Fibroblast of peridontal ligament (primary cell): ENCODE data around the gene YPEL3.
A peak's percentile ranks its signal among the peaks of the same experiment; 100 is the strongest.
"Not testable (repeated sequence)": the region's sequence is repeated elsewhere in the genome, so short reads cannot be mapped to it uniquely, and the experiment has no call there.

Experiments used
- DNase-seq: peaks from one replicate; pipeline ENCODE4 v3.0.0-alpha.2; 2010; ENCODE audit errors: extremely low read depth

The YPEL3 gene

DNA sequence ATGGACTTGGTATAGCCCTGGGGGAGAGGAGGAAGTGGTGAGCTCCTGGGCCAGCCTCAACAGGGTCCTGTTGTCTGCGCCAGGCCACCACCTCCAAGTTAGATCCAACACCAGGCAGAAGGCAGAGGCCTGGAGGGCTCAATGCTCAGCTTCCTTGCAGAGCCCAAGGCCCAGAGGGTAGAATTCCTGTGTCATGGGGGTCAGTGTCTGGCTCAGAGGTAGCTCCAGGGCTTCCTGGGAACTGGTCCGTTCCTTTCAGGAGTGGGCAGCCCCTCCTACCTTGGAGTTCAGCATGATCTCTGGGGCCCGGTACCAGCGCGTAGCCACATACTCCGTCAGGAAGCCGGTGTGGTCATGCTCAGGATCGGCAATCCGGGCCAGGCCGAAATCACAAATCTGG is 21.8 kb upstream of the YPEL3 start:
- no peak for DNase-seq

DNA sequence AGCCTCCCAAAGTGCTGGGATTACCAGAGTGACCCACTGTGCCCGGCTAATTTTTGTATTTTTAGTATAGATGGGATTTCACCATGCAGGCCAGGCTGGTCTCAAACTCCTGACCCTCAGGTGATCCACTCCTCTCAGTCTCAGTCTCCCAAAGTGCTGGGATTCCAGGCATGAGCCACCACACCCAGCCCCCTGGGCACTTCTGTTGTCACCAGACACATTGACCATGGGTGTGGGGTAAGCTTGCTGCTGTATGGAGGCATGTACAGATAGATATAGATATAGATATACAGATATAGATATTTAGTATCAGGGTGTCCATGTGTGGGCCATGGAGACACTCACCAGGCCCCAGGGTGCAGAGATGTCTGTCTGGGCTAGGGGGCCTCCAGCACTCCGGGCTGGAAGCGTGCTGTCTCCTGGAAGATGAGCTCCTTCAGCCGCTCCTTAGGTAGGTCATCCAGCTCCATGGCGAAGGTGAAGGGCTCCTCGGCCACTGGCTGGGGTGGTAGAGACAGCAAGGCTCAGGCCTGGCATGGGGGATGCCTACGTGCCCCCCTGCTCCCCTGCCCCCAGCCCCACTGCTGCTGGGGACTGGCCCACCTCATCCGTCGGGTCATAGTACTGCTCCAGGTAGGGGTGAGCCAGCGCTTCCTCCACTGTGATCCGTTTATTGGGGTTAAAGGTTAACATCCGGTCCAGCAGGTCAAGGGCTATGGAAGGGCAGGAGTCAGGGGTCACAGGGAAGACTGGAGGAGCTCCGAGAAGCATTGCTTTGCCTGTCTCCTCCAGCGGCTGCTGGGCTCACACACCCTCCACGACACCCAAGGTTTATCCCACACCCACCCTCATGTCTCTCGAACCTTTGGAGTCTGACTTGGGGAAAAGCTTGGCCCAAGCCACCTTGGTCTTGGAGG is 20.5 kb upstream of the YPEL3 start:
- DNase-seq = no peak

DNA sequence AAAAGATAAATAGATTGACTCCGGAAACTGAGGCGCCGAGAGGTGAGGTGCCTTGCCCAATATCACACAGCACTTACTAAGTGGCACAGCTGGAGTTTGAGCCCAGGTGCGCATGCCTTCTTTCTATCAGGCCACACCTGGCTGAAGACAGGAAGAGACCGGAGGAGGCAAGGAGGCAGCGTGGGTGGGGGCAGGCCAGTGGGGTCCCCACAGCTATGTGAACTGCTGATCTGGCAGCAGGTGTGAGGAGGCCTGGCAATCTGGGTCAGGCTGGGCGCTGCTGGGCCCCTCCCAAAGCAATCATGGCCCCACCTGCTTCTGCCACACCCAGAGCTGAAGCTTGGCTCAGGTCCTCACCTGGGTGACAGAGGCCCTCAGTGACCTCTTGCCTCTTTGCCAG is 19.2 kb upstream of the YPEL3 start:
- no peak for DNase-seq

DNA sequence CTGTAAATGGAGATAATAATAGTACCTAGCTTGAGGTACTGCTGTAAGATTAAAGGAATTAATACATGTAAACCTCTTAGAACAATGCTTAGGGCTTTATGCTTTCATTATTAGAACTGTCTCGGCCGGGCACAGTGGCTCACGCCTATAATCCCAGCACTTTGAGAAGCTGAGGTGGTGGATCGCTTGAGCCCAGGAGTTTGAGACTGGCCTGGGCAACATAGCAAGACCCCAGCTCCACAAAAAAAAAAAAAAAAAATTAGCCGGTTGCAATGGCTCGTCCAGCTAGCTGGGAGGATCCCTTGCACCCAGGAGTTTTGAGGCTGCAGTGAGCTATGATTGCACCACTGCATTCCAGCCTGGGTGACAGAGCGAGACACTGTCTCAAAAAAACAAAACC is 18.8 kb upstream of the YPEL3 start:
- not testable (repeated sequence) for DNase-seq

DNA sequence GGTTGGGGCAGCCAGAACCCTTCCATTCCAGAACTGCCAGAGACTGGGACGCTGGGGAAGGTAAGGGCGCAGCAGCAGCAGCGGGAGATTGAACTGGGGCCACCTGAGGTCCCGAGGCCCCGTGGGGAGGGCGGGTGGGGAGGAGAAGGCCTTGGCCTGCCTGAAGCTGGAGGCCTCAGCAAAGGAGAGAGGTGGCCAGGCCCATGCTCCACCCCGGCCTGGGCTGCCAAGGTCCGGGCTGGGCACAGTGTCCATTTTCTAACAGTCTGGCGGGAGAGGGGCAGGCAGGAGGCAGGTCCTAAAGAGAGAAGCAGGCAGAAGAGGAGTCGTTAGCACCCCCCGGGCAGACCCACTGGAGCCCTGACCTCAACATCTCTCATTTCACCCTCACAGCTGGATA is 18.4 kb upstream of the YPEL3 start:
- no peak for DNase-seq

DNA sequence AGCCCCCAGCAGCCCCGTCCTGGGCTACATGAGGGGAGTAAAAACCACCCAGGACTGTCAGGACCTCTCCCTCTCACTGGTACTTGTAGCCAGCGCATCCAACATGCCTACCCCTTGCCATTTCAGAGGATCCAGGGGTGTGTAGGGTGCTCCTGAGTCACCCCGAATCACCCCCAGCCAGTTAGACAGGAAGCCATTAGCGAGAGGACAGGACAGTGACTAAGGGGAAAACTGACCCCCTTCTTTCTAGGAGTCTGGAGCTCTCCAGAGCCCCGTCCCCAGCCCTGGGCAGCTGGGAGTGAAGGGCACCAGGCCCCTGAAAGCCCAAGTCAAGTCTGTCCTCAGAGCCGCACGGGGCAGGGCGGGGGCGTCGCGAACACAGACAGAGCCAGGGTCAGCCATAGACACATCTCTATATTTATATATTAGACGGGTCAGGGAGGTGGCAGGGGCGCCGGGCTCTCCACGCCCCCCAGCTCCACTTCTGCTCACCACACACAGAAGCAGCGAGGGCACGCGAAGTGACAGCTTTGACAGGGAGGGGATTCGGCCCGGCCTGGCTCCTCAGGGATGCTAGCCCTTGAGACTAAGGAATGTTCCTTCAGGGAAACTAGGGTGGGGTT is 17.8 kb upstream of the YPEL3 start:
- no peak for DNase-seq

DNA sequence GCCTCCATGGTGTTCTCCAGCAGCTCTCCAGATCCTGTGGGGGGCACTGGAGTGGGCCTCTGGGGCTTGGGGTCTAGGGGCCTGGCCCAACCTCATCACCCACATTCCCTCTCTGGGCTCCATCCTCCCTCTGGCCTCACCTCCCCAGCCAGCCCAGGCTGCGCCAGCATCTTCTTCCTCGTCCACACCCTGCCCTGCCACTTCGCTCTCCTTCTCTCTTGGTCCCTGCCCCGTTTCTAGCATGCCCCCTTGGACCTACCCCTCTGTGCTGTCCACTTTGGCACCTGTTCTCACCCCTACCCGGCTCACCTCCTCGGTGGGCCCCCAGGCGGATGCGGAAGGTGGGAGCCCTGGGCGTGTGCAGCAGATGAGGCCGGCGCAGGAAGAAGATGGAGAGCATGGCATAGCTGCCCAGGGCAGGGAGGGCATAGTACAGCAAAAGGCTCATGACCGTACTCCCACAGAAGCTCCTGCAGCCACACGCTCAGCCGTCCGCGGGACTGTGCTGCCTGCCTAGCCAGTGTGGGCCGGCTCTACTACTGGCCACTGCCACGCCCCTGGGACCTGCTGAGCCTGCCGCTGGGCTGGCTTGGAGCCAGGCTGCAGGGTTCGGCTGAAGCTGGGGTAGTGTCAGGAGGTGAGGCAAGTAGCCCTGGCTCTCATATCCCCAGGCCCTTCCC is 17.2 kb upstream of the YPEL3 start, which contains the start of gene GDPD3:
Gene GDPD3, minus strand, starts transcription at position 507 of the 680 bp plus-strand sequence. Its CDS starts 59 bp downstream, at position 448.
- DNase-seq = no peak

DNA sequence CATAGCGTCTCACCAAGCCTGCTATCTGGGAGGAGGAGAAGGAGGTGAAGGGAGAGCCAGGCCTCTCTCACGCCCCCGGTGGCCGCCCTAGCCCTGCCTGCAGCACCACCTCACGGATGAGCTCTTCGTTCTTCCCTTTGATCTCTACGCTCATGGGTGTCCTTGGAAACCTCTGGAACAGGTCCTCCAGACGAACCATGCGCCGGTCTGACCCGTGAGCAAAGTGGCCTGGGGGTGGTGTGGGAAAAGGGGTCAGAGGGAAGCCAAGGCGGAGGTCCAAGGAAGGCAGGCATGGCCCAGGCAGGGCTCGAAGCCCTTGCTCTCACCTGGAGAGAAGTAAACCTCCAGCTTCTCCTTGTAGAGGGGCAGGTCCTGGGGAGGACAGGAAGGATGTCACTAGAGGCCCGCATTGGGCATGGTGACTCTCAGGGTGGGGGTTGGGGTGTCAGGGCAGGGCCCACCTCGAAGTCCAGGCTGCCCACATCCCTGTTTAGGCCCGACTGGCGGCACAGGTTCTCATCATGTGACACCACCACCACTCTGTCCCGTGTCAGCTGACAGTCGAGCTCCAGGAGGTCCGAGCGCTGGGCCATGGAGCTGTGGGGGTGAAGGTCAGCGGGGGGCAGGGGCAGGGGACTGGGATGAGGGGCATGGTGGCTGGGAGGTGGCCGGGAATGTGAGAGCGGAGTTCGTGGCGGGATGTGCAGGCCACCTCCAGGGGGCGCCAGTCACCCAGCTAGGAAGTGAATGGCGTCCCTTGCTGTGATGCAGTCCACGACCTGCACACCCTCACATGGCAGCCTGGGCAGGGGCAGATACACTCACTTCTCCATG is 16.4 kb upstream of the YPEL3 start:
- DNase-seq = peak; percentile 54

DNA sequence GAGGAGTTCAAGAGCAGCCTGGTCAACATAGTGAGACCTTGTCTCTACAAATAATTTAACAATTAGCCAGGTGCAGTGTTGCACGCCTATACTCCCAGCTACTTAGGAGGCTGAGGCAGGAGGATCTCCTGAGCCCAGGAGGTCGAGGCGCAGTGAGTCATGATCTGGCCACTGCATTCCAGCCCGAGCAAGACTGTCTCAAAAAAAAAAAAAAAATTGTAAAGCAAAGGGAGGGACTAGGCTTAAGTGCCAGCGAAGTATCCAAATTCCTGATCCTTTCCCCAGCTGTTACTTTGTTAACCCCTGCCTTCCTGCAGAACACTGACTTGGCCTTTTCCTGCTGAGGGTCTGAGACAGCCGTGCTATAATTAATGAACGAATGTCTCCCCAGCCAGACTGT is 14.6 kb upstream of the YPEL3 start:
- DNase-seq = no peak

DNA sequence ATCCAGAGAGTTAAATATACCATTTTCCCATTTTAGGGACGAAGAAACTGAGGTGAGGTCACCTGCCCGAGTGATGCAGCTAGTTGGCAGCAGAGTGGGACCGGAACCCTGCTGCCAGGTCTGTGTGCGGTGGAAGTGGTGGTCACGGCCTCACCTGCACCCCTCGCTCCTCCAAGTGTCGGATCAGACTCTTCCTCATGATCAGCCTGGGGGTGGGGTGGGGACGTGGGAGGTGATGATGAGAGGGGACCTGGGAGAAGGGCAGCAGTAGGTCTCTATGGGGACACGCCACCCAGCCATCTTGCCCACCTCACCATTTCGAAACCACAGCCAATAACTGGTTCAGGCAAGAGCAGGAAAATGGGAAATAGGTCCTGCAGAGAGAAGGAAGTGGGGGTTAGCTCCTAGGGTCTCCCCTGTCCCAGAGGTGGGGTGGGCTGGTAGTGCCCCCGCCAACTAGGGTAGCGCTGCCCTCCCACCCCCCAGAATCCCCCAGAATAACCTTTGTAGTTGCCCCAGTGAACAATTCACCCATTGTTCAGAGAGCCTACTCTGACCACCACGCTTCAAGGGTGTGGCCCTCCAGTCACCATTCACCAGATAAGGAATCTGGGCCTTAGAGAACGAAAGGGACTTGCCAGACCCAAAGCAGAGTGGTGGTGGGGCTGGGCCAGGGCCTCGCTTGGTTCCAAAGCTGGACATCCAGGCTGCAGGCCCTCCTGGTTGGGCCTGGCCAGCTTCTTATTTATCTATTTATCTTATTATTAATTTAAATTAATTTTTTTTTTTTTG is 12.2 kb upstream of the YPEL3 start:
- no peak for DNase-seq

DNA sequence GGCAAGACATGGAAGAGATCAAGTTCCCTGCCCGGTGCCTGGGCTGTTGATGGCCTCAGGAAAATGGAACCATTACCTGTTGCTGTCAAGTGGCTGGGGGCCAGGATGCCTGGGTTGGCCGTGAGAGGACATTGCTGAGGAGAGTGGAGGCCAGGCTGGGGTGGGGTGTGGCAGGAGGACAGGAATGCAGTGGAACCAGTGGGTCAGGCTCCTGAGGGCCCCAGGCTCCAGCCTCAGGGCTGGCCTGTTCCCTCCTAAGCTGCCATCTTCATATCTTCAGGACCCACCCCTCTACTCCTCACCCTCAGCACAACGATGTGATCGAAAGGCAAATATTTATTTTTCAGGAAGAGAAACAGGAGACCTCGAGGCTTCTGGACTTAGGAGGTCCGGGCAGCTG is 8.5 kb upstream of the YPEL3 start:
- no peak for DNase-seq

DNA sequence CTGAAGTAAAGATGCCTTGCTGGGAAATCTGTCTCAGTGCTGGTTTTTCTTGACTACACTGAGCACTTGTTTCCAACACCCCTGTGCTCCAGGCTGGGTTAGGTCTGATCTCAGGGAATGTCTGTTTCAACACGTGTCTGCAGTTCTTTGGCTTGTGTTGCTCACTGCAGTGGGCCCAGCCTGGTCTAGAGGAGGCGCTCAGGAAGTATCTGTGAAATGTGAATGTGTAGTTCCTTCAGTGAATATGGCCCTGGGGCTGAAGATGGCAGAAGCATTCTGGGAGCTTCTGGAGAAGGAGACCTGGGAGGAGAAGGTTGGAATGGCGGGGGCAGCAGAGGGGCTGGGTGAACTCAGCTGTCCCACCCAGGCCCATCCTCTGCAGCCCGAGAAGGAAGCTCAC is 8.1 kb upstream of the YPEL3 start:
- no peak for DNase-seq

DNA sequence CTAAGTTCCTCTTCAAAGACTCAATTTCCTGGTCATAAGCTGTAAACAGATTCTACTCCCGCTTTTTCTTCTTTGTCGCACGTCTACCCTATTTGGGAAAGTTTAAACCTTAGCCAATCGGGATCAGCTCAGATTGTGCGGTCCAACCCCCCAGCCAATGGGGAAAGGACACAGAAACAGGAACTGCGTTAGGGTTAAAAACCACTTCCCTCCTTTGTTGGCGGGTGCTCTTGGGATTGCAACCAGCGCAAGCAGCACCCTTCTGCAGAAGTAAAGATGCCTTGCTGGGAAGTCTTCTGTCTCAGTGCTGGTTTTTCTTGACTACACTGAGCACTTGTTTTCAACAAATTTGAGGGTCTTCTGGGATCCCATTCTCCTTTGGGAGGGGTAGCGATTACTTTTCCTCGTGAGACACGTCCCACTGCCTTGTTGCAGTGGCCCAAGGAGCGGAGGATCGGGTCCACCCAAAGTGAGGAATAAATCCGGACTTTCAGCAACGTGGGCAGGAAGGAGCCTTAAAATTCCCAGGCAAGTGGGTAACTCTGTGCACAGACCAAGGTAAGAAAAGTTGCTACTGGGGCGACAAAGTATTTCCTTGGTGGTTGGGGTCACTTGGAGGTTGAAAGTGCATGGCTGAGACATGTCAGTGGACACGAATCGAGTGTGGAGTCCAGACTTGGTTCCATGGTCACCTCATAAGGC is 1.0 kb upstream of the YPEL3 start:
- no peak for DNase-seq

DNA sequence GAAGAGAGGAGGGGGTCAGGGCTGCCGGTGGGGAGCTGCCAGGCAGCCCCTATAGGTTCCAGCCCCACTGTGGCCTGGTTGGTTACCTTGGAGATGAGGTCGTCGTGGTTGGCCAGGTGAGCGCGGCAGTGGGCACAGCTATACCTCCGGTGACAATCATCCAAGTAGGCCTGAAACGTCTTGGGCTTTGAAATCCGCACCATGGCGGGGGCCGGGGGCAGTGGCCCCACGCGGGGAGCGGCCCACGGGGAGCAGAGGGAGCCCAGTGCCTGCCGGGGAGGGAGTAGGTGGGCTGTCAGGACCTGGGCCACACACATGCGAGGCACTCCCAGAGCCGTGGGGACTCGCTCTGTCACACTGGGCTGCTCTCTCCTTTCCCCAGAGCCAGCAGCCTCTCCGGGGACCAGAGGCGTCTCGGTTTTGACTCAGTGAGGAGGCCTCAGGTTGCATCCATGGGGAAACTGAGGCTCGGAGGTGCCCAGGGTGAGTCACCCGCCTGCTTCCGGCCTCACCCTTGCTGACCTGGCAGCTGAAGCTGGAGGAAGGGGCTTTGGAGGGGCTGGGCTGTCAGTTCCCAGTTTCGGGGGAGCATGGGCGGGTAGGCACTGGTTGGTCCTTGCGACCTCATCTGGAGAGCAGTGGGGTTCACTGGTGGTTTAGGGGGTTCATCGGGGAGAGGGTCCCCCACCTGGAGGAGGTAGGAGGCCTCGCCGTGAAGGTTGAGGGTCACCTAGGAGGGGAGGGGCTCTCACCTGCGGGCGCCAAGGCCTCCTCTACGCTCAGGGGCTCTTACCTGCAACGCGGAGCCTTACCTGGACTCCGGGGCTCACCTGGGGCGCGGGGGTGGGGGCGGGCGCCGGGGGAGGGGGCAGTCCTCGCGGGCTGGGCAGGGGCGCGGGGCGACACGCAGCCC is 591 bp downstream of the YPEL3 start:
- DNase-seq = no peak

DNA sequence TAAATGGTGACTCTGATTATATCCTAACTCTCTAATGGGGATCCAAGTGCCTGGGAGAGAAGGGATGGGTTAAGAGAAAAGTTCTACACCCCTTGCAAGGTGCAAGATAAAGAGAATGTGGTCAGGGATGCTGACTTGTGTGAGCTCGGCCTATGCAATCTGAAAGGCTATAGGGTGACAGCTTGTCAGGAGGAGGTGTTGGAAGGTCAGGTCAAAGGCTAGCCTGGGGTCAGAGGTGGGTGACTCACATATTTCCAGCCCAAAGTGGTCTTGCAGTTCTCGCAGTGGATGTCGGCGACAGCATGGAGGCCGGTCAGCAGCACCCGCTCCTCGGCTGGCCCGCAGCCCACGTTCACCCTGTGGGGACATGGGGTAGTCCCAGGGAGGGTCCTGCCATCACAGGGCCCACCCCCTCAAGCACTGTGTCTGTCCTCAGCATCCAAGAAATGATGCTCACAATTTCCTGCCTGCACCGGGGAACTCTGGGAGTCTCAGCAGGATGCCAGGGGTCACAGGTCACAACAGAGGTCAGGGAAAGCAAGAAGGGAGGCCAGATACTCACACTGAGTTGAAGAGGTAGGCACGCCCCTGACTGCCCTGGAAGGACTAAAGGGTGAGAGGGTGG is 1.4 kb downstream of the YPEL3 start:
- DNase-seq = no peak

DNA sequence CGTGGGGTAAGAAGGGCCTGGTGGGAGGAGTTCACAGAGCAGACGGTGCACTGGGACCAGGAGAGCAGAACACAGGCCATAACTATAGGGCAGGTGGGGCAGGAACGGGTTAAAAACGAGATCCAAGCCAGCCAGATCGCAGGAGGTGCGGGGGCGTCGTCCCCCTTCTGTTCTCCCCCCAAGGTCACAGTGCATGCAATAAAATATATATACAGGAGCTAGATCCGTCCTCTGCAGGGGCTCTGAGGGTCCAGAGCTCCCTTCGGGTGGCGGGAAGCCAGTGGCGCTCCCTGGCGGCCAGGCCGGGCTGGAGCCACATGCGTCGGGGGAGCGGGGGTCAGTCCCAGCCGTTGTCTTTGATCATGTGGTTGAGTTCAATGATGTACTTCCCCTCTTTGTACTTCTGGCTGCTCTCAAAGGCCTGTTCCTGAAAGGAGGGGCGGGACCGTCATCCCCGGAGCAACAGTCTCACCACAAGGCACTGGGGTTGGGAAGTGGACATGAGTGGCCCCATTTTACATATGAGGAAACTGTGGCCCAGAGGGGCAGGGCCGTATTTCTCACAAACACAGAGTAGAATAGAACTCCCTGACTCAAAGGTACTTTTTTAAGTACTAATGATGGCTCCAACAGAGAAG is 3.5 kb downstream of the YPEL3 start:
- peak; percentile 39 for DNase-seq

DNA sequence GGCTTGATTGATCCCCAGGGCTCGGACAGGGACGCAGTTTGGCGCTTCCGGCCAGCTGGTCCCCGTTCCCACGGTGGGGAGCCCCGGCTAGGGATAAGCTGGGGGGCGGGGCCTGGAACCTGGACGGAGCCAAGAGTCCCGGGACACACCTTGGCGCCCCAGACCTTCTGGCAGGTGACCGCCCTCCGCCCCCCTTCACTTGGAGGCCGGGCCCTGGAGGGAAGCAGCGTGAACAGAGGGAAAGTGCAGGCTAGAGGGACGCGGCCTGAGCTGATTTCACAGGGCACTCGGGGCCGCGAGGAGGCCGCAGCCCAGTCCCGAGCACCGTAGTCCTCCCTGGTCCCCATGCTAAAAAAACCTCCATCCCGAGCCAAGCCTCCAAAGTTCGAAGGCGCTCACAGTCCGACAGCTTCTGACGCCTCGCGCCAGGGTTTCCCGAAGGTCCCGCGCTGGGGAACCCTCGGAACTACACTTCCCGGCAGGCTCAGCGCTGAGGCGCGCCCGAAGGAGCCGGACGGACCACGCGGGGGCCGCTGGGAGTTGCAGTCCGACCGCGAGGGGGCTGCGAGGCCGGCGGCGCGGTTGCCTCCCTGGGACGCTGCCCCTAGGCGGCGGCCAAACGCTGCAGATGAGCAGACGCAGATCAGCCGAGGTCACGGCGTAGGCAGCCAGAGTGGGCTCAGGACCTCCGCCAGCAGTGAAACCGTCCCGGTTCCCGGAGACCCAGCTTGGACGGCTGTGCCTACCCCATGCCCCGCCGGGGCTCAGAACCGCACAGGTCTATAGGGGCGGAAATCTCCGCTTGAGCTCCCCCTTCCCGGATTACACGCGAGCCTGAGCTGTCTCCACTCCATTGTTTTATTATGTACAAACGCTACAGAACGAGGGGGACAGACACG is 4.3 kb downstream of the YPEL3 start, which contains the start of gene TBX6:
Gene TBX6, minus strand, starts transcription at position 451 of the 899 bp plus-strand sequence. CDS start 731 bp downstream, outside the sequence.
- peak; percentile 78 for DNase-seq
